Upper lobe of right lung (tissue), 1 donor: ENCODE results near the gene GLI3. TPM values are rescaled to one million over a fixed set of nuclear protein-coding genes. Genes with fewer than 3 reads are reported as not detected.

Experiments used
- ATAC-seq: fragments of 200-7000 bp; cut with Tn5 transposase; one replicate; pipeline ENCODE4 v1.9.1; 2020; ENCODE audit warnings: mild to moderate bottlenecking, moderate library complexity
- DNase-seq: peaks from one replicate; pipeline ENCODE4 v3.0.0-alpha.2; 2020
- H3K27ac ChIP-seq: fragments of 200-600 bp; one replicate; pipeline ENCODE4 v1.8.0; 2022
- H3K27me3 ChIP-seq: fragments of 200-600 bp; one replicate; pipeline ENCODE4 v1.8.0; 2022; ENCODE audit warnings: mild to moderate bottlenecking
- H3K36me3 ChIP-seq: fragments of 200-600 bp; one replicate; pipeline ENCODE4 v1.8.0; 2022
- H3K4me1 ChIP-seq: fragments of 200-600 bp; one replicate; pipeline ENCODE4 v1.8.0; 2022
- H3K4me3 ChIP-seq: fragments of 200-600 bp; one replicate; pipeline ENCODE4 v1.8.0; 2022; ENCODE audit warnings: mild to moderate bottlenecking
- H3K9me3 ChIP-seq: fragments of 200-600 bp; one replicate; pipeline ENCODE4 v1.8.0; 2022
- CTCF ChIP-seq: fragments of 200-600 bp; IDR thresholded peaks from one replicate; pipeline ENCODE4 v1.8.0; 2022; ENCODE audit warnings: antibody characterized with exemption
- intact Hi-C: fragments of 100-400 bp; cut with DNase I; formaldehyde crosslinking; loops from one replicate; pipeline ENCODE4 v1.11.0; 2022
- total RNA-seq: library from RNA; stranded (reverse); fragmentation: NEBNext Ultra II Directional; extraction: Animal tissue kit (Norgen Biotek cat#: 25700); gene quantifications from one replicate; pipeline ENCODE4 v1.2.1, GENCODE V29; 2021
- donor health status: DM: no; HTN: yes; CAD: no; lungs with severe emphysema.

The GLI3 gene
- total RNA-seq, 1 donor from 2014 or later: 17.5 TPM

GRCh38 chr7:41969561-41970105 is 267.4 kb downstream of the GLI3 start:
- H3K9me3 ChIP-seq: no peaks in the 10 kb centered on the region
- no peak for TF ChIP-seq CTCF
- H3K4me3 ChIP-seq: no peak overlapping the region
- ATAC-seq (no peak), DNase-seq (no peak)
- H3K27ac ChIP-seq: no peak overlapping the region
- no peaks in the 10 kb centered on the region for H3K27me3 ChIP-seq
- H3K4me1 ChIP-seq: peaks cover under 1% of the 10 kb centered on the region
- peaks cover 8% of the 10 kb centered on the region for H3K36me3 ChIP-seq
- intact Hi-C loops: no loop called here

GRCh38 chr7:41967156-41967555 is 269.9 kb downstream of the GLI3 start:
- Histone ChIP-seq H3K36me3 (peaks cover 10% of the 10 kb centered on the region), H3K27me3 (no peaks in the 10 kb centered on the region), H3K4me3 (no peak overlapping the region), H3K9me3 (no peaks in the 10 kb centered on the region), H3K27ac (no peak overlapping the region), H3K4me1 (no peaks in the 10 kb centered on the region)
- no peak for TF ChIP-seq CTCF
- intact Hi-C loops: no loop called here
- DNase-seq (no peak), ATAC-seq (no peak)

GRCh38 chr7:41965951-41966505 is 271.0 kb downstream of the GLI3 start:
- no peak overlapping the region for H3K4me3 ChIP-seq
- DNase-seq (no peak), ATAC-seq (peak; percentile 24)
- H3K27me3 ChIP-seq: no peaks in the 10 kb centered on the region
- H3K27ac ChIP-seq: no peak overlapping the region
- TF ChIP-seq CTCF: no peak
- peaks cover 10% of the 10 kb centered on the region for H3K36me3 ChIP-seq
- no peaks in the 10 kb centered on the region for H3K4me1 ChIP-seq
- H3K9me3 ChIP-seq: no peaks in the 10 kb centered on the region
- intact Hi-C loops: no loop called here

- DNase-seq (no peak), ATAC-seq (peak; percentile 13)
- no peak overlapping the region for H3K4me3 ChIP-seq
- no peak overlapping the region for H3K27ac ChIP-seq
- TF ChIP-seq CTCF: no peak
- no peaks in the 10 kb centered on the region for H3K4me1 ChIP-seq
- H3K36me3 ChIP-seq: peaks cover 10% of the 10 kb centered on the region
- intact Hi-C loops: no loop called here
- H3K9me3 ChIP-seq: no peaks in the 10 kb centered on the region
- no peaks in the 10 kb centered on the region for H3K27me3 ChIP-seq
Observed at GRCh38 chr7:41964849-41965745, 271.9 kb downstream of the GLI3 start.

- H3K36me3 ChIP-seq: peaks cover 10% of the 10 kb centered on the region
- intact Hi-C loops: no loop called here
- TF ChIP-seq CTCF: no peak
- ATAC-seq (peak; percentile 8), DNase-seq (no peak)
- H3K27me3 ChIP-seq: no peaks in the 10 kb centered on the region
- H3K4me3 ChIP-seq: no peak overlapping the region
- no peak overlapping the region for H3K27ac ChIP-seq
- no peaks in the 10 kb centered on the region for H3K4me1 ChIP-seq
- H3K9me3 ChIP-seq: no peaks in the 10 kb centered on the region
Observed at GRCh38 chr7:41964183-41964753, 272.7 kb downstream of the GLI3 start.
